GM23248 (cell line): ENCODE results near the gene DDRGK1. TPM values are rescaled to one million over a fixed set of nuclear protein-coding genes. Genes with fewer than 3 reads are reported as not detected.
A peak's percentile ranks its signal among the peaks of the same experiment; 100 is the strongest.

Source experiments
- DNase-seq: peaks from one replicate; pipeline ENCODE4 v3.0.0-alpha.2; 2015
- H2AFZ ChIP-seq: fragments of 200-600 bp; sonication (generic); 2 replicates; pipeline ENCODE4 v1.6.1; 2016; ENCODE audit warnings: antibody characterized with exemption
- H3F3A ChIP-seq: fragments of 200-600 bp; sonication (generic); 2 replicates; pipeline ENCODE4 v1.6.1; 2016; ENCODE audit warnings: mild to moderate bottlenecking, antibody characterized with exemption, mixed run types; ENCODE audit not compliant: insufficient read depth
- H3K27ac ChIP-seq: fragments of 200-600 bp; sonication (generic); 2 replicates; pipeline ENCODE4 v1.5.1; 2016; ENCODE audit warnings: mild to moderate bottlenecking
- H3K27me3 ChIP-seq: fragments of 200-600 bp; sonication (generic); replicated peaks from 2 replicates; pipeline ENCODE4 v1.6.1; 2016; ENCODE audit warnings: mild to moderate bottlenecking; ENCODE audit not compliant: insufficient read depth
- H3K36me3 ChIP-seq: fragments of 200-600 bp; sonication (generic); 2 replicates; pipeline ENCODE4 v1.6.1; 2016; ENCODE audit warnings: low read depth, mild to moderate bottlenecking
- H3K4me1 ChIP-seq: fragments of 200-600 bp; sonication (generic); 2 replicates; pipeline ENCODE4 v1.6.1; 2016; ENCODE audit warnings: mild to moderate bottlenecking; ENCODE audit not compliant: insufficient read depth
- H3K4me2 ChIP-seq: fragments of 200-600 bp; sonication (generic); one replicate; pipeline ENCODE4 v1.6.1; 2016; ENCODE audit warnings: mild to moderate bottlenecking; ENCODE audit not compliant: unreplicated experiment
- H3K4me3 ChIP-seq: fragments of 200-600 bp; sonication (generic); 2 replicates; pipeline ENCODE4 v1.5.1; 2016; ENCODE audit warnings: mild to moderate bottlenecking
- H3K79me2 ChIP-seq: fragments of 200-600 bp; sonication (generic); 2 replicates; pipeline ENCODE4 v1.6.1; 2016; ENCODE audit warnings: mild to moderate bottlenecking; ENCODE audit not compliant: insufficient read depth
- H3K9ac ChIP-seq: fragments of 200-600 bp; sonication (generic); 2 replicates; pipeline ENCODE4 v1.6.1; 2016; ENCODE audit warnings: mild to moderate bottlenecking
- H3K9me2 ChIP-seq: fragments of 200-600 bp; sonication (generic); 2 replicates; pipeline ENCODE4 v1.6.1; 2016; ENCODE audit warnings: mixed run types, mild to moderate bottlenecking, moderate library complexity; ENCODE audit not compliant: insufficient read depth
- H3K9me3 ChIP-seq: fragments of 200-600 bp; sonication (generic); one replicate; pipeline ENCODE4 v1.6.1; 2017; ENCODE audit warnings: low read depth
- H4K20me1 ChIP-seq: fragments of 200-600 bp; sonication (generic); 2 replicates; pipeline ENCODE4 v1.6.0; 2016; ENCODE audit not compliant: insufficient read depth
- EZH2 ChIP-seq: fragments of 200-600 bp; sonication (generic); IDR thresholded peaks from 2 replicates; pipeline ENCODE4 v1.6.1; 2018; ENCODE audit warnings: antibody characterized with exemption, mild to moderate bottlenecking; ENCODE audit not compliant: insufficient read depth, poor library complexity, severe bottlenecking
- EZH2phosphoT487 ChIP-seq: fragments of 200-600 bp; sonication (generic); IDR thresholded peaks from 2 replicates; pipeline ENCODE4 v1.6.1; 2018; ENCODE audit warnings: antibody characterized with exemption, moderate library complexity, mild to moderate bottlenecking, low read depth; ENCODE audit not compliant: insufficient read depth
- WGBS, 2 experiments: methylation state at CpG; one replicate each; pipeline ENCODE4 v1.1.6; 2015 to 2017; ENCODE audit warnings: low lambda C conversion rate in 2 of 2, low coverage in 1 of 2; ENCODE audit errors: missing lambda C conversion rate in 2 of 2; 5-methylcytosine and 5-hydroxymethylcytosine counted together
- in situ Hi-C: fragments of 300-500 bp; cut with MboI; formaldehyde crosslinking; loops from 2 replicates; pipeline ENCODE4 v1.15.0; 2020
- polyA plus RNA-seq: library from polyadenylated mRNA; unstranded; fragments of >200 nt; fragmentation: Nextera tagmentation; extraction: Ambion mirVana; gene quantifications from 2 replicates; pipeline ENCODE4 v1.2.1, GENCODE V29; 2016
- total RNA-seq: library from RNA; depleted of rRNA; stranded (reverse); fragments of >200 nt; shearing (Covaris generic); gene quantifications from 2 replicates; pipeline ENCODE4 v1.2.3, GENCODE V29; 2014

The DDRGK1 gene
- total and polyA plus RNA-seq, 2 experiments from 2014 or later: 50.8 to 55.9 TPM

- Histone ChIP-seq H3K9ac (no peak overlapping the region), H3K4me1 (no peaks in the 10 kb centered on the region), H2AFZ (no peak overlapping the region), H3K4me3 (no peak overlapping the region), H3K9me2 (no peaks in the 10 kb centered on the region), H3K36me3 (no peaks in the 10 kb centered on the region), H3K27ac (no peak overlapping the region), H4K20me1 (no peaks in the 10 kb centered on the region), H3F3A (no peaks in the 10 kb centered on the region), H3K4me2 (no peak overlapping the region), H3K79me2 (no peaks in the 10 kb centered on the region), H3K9me3 (no peaks in the 10 kb centered on the region), H3K27me3 (peaks cover 8% of the 10 kb centered on the region; the same call in 1 of the 2 replicates)
- DNase-seq: no peak
- TF ChIP-seq EZH2 (no peak), EZH2phosphoT487 (no peak)
- 89 to 90% methylated on average over 15 of the region's 15 CpGs for WGBS, 2 experiments
- in situ Hi-C loops: no loop called here
Observed at GRCh38 chr20:3240776-3241363, 36.4 kb upstream of the DDRGK1 start.

- H4K20me1 ChIP-seq: no peaks in the 10 kb centered on the region
- no peak overlapping the region for H3K27ac ChIP-seq
- peak overlapping the region; percentile 67 for H3K4me2 ChIP-seq
- H3F3A ChIP-seq: no peaks in the 10 kb centered on the region
- no peaks in the 10 kb centered on the region for H3K79me2 ChIP-seq
- H3K36me3 ChIP-seq: no peaks in the 10 kb centered on the region
- H3K4me3 ChIP-seq: peak overlapping the region; percentile 75
- peak overlapping the region; percentile 95 for H2AFZ ChIP-seq
- peaks cover 8% of the 10 kb centered on the region; the same call in 1 of the 2 replicates for H3K27me3 ChIP-seq
- no peaks in the 10 kb centered on the region for H3K9me2 ChIP-seq
- DNase-seq: peak; percentile 59
- H3K9ac ChIP-seq: peak overlapping the region; percentile 46
- H3K4me1 ChIP-seq: no peaks in the 10 kb centered on the region
- TF ChIP-seq EZH2 (no peak), EZH2phosphoT487 (0 out of 2 replicates have a peak, but pooled peaks have one; percentile 13)
- in situ Hi-C loops: no loop called here
- no peaks in the 10 kb centered on the region for H3K9me3 ChIP-seq
- WGBS, 2 experiments: 14 to 29% methylated on average over 39 to 48 of the region's 54 CpGs
Observed at GRCh38 chr20:3239867-3240775, 35.6 kb upstream of the DDRGK1 start.

GRCh38 chr20:3239026-3239866 is 34.8 kb upstream of the DDRGK1 start, which contains the start of gene SLC4A11:
TSS of gene SLC4A11 (minus strand) at chr20:3239190. CDS start at chr20:3239137, 53 bp downstream.
- H3K9ac ChIP-seq: peak within 1 kb of the TSS; percentile 46
- H3K27me3 ChIP-seq: peaks cover 8% of the 10 kb centered on the region; the same call in 1 of the 2 replicates
- 1 to 2% methylated on average over 57 to 79 of the region's 107 CpGs for WGBS, 2 experiments

GRCh38 chr20:3238616-3239025 is 34.1 kb upstream of the DDRGK1 start:
- WGBS, 2 experiments: 2 to 7% methylated on average over 11 to 41 of the region's 48 CpGs

More at GRCh38 chr20:3239026-3239866, 34.8 kb upstream of the DDRGK1 start, which contains the start of gene SLC4A11:
- Histone ChIP-seq H3K36me3 (no peaks in the 10 kb centered on the region), H3K9me3 (no peaks in the 10 kb centered on the region), H3K4me3 (peak within 1 kb of the TSS; percentile 75), H3K4me2 (peak within 1 kb of the TSS; percentile 67), H3K27ac (no peak within 1 kb of the TSS), H3K79me2 (no peaks in the 10 kb centered on the region), H3K4me1 (no peaks in the 10 kb centered on the region), H2AFZ (peak within 1 kb of the TSS; percentile 95), H3K9me2 (no peaks in the 10 kb centered on the region), H4K20me1 (no peaks in the 10 kb centered on the region), H3F3A (no peaks in the 10 kb centered on the region)
- in situ Hi-C loops: no loop called here
- TF ChIP-seq EZH2 (no peak), EZH2phosphoT487 (no peak)
- peak; percentile 79 for DNase-seq

More at GRCh38 chr20:3238616-3239025, 34.1 kb upstream of the DDRGK1 start:
- peaks cover 8% of the 10 kb centered on the region; the same call in 1 of the 2 replicates for H3K27me3 ChIP-seq
- in situ Hi-C loops: no loop called here
- no peaks in the 10 kb centered on the region for H3K79me2 ChIP-seq
- H2AFZ ChIP-seq: peak overlapping the region; percentile 95
- H3K9me3 ChIP-seq: no peaks in the 10 kb centered on the region
- H3F3A ChIP-seq: no peaks in the 10 kb centered on the region
- H3K9ac ChIP-seq: peak overlapping the region; percentile 46; the same call in 1 of the 2 replicates
- H3K9me2 ChIP-seq: no peaks in the 10 kb centered on the region
- peak overlapping the region; percentile 75 for H3K4me3 ChIP-seq
- H3K36me3 ChIP-seq: no peaks in the 10 kb centered on the region
- TF ChIP-seq EZH2phosphoT487: no peak
- TF ChIP-seq EZH2: peak; percentile 11
- H3K27ac ChIP-seq: no peak overlapping the region
- no peaks in the 10 kb centered on the region for H3K4me1 ChIP-seq
- peak overlapping the region; percentile 67 for H3K4me2 ChIP-seq
- DNase-seq: peak; percentile 66
- H4K20me1 ChIP-seq: no peaks in the 10 kb centered on the region
